Esophagus squamous epithelium (tissue), 5 donors: ENCODE data around the gene SEMA6B. TPM values are rescaled to one million over a fixed set of nuclear protein-coding genes. Genes with fewer than 3 reads are reported as not detected.

Experiments used
- DNase-seq: peaks from one replicate; lab custom pipeline; 2025; lab: John Stamatoyannopoulos, UW
- H3K27ac ChIP-seq, 4 donors: fragments of 200-600 bp; sonication (generic); one replicate each; pipeline ENCODE4 v1.5.1; 2016 to 2019; ENCODE audit warnings: mild to moderate bottlenecking in 1 of 4
- H3K27me3 ChIP-seq, 4 donors: fragments of 200-600 bp; sonication (generic); 1 replicate in 3 of 4; 2 replicates in 1 of 4; pipeline versions ENCODE4 v1.5.1 to v1.6.0; 2017 to 2021; ENCODE audit warnings: antibody characterized with exemption in 1 of 4
- H3K36me3 ChIP-seq, 3 donors: fragments of 200-600 bp; sonication (generic); one replicate each; pipeline ENCODE4 v1.5.1; 2016 to 2019
- H3K4me1 ChIP-seq, 3 donors: fragments of 200-600 bp; sonication (generic); one replicate each; pipeline ENCODE4 v1.5.1; 2017 to 2019
- H3K4me3 ChIP-seq, 4 donors: fragments of 200-600 bp; sonication (generic); 1 replicate in 3 of 4; 2 replicates in 1 of 4; pipeline ENCODE4 v1.5.1; 2016 to 2019; ENCODE audit warnings: mild to moderate bottlenecking in 2 of 4, moderate library complexity in 1 of 4
- H3K9me3 ChIP-seq, 3 donors: fragments of 200-600 bp; sonication (generic); one replicate each; pipeline ENCODE4 v1.5.1; 2016 to 2019
- CTCF ChIP-seq, 6 experiments: fragments of 450-650 bp in 4 of 6; fragments of 200-600 bp in 2 of 6; sonication (generic) in 2 of 6; IDR thresholded peaks; one replicate each; pipeline ENCODE4 v1.5.1; 2016 to 2019; ENCODE audit warnings: antibody characterized with exemption in 6 of 6, mild to moderate bottlenecking in 4 of 6, moderate library complexity in 4 of 6
- POLR2A ChIP-seq, 4 donors: fragments of 450-650 bp; IDR thresholded peaks; one replicate each; pipeline ENCODE4 v1.6.1; 2017; ENCODE audit warnings: antibody characterized with exemption in 4 of 4, mild to moderate bottlenecking in 4 of 4, moderate library complexity in 3 of 4
- WGBS, 2 donors: methylation state at CpG; one replicate each; pipeline ENCODE4 v1.1.5; 2018; 5-methylcytosine and 5-hydroxymethylcytosine counted together
- intact Hi-C: fragments of 100-400 bp; cut with DNase I; formaldehyde crosslinking; loops from one replicate; pipeline ENCODE4 v1.15.0; 2022
- total RNA-seq, 4 donors: library from RNA; depleted of rRNA; stranded (reverse); fragments of >200 nt; gene quantifications; one replicate each; pipeline ENCODE4 v1.1.0, GENCODE V29; 2016
- donor health status: DM: yes; HTN: yes; CAD: no.

The SEMA6B gene
- total RNA-seq, 4 donors from 2014 or later: 0.61 to 4.3 (median 1.8) TPM

GRCh38 chr19:4508698-4509097 lies 50.8 kb downstream of the SEMA6B start:
- peaks cover 0 to 25% (median 11%) of the 10 kb centered on the region in 3 donors for H3K36me3 ChIP-seq
- TF ChIP-seq CTCF (IDR thresholded peaks at IDR 0.05): no peak
- no peak for TF ChIP-seq POLR2A (IDR thresholded peaks at IDR 0.05)
- WGBS, 2 donors: 85% methylated on average over 15 of the region's 21 CpGs; no CpG with 5 or more reads in 1 of the 2 donors
- no peaks in the 10 kb centered on the region for H3K9me3 ChIP-seq
- no peak overlapping the region for H3K4me3 ChIP-seq
- no peak for DNase-seq
- no peak overlapping the region for H3K27ac ChIP-seq
- H3K27me3 ChIP-seq: no peaks in the 10 kb centered on the region
- intact Hi-C loops: no loop called here
- H3K4me1 ChIP-seq: no peaks in the 10 kb centered on the region

- Histone ChIP-seq H3K27me3 (no peaks in the 10 kb centered on the region), H3K4me3 (no peak overlapping the region), H3K27ac (no peak overlapping the region), H3K9me3 (no peaks in the 10 kb centered on the region), H3K36me3 (peaks cover 0 to 33% (median 16%) of the 10 kb centered on the region in 3 donors), H3K4me1 (no peaks in the 10 kb centered on the region)
- 70 to 91% methylated on average over 11 to 16 of the region's 17 CpGs for WGBS, 2 donors
- no peak for DNase-seq
- intact Hi-C loops: no loop called here
- TF ChIP-seq CTCF (IDR thresholded peaks at IDR 0.05) (no peak), POLR2A (IDR thresholded peaks at IDR 0.05) (no peak)
These were observed 51.7 kb downstream of the SEMA6B start for GRCh38 chr19:4507804-4508203.

- H3K4me3 ChIP-seq: no peak overlapping the region
- DNase-seq: no peak
- TF ChIP-seq POLR2A (IDR thresholded peaks at IDR 0.05): no peak
- TF ChIP-seq CTCF (IDR thresholded peaks at IDR 0.05): no peak
- no peaks in the 10 kb centered on the region for H3K4me1 ChIP-seq
- H3K36me3 ChIP-seq: peaks cover 2 to 40% (median 22%) of the 10 kb centered on the region in 3 donors
- no peak overlapping the region for H3K27ac ChIP-seq
- intact Hi-C loops: no loop called here
- H3K27me3 ChIP-seq: no peaks in the 10 kb centered on the region
- 80% methylated on average over 6 of the region's 12 CpGs; no CpG with 5 or more reads in 1 of the 2 donors for WGBS, 2 donors
- H3K9me3 ChIP-seq: no peaks in the 10 kb centered on the region
These were observed 52.4 kb downstream of the SEMA6B start for GRCh38 chr19:4507150-4507452.

- no peak for DNase-seq
- TF ChIP-seq CTCF (IDR thresholded peaks at IDR 0.05) (no peak), POLR2A (IDR thresholded peaks at IDR 0.05) (no peak)
- no peak overlapping the region for H3K4me3 ChIP-seq
- no peak overlapping the region for H3K27ac ChIP-seq
- 67 to 77% methylated on average over 5 of the region's 17 CpGs for WGBS, 2 donors
- H3K4me1 ChIP-seq: no peaks in the 10 kb centered on the region
- H3K27me3 ChIP-seq: no peaks in the 10 kb centered on the region
- peaks cover 4 to 45% (median 27%) of the 10 kb centered on the region in 3 donors for H3K36me3 ChIP-seq
- H3K9me3 ChIP-seq: no peaks in the 10 kb centered on the region
- intact Hi-C loops: no loop called here
These were observed 52.9 kb downstream of the SEMA6B start for GRCh38 chr19:4506449-4507149.

- TF ChIP-seq CTCF (IDR thresholded peaks at IDR 0.05) (no peak), POLR2A (IDR thresholded peaks at IDR 0.05) (no peak)
- 87 to 95% methylated on average over 18 to 33 of the region's 34 CpGs for WGBS, 2 donors
- H3K4me3 ChIP-seq: no peak overlapping the region
- intact Hi-C loops: no loop called here
- H3K4me1 ChIP-seq: no peaks in the 10 kb centered on the region
- H3K9me3 ChIP-seq: no peaks in the 10 kb centered on the region
- peaks cover 8 to 53% (median 35%) of the 10 kb centered on the region in 3 donors for H3K36me3 ChIP-seq
- DNase-seq: no peak
- no peak overlapping the region for H3K27ac ChIP-seq
- H3K27me3 ChIP-seq: no peaks in the 10 kb centered on the region
These were observed 53.7 kb downstream of the SEMA6B start for GRCh38 chr19:4505570-4506448.
